Ovary (tissue), 3 donors: ENCODE data around the gene MAP3K10.

Experiments
- EP300 ChIP-seq: sonication (generic); formaldehyde crosslinking; IDR thresholded peaks from one replicate; pipeline ENCODE4 v1.6.1; 2017; ENCODE audit warnings: antibody characterized with exemption
- TF ChIP-seq, protein P1 (sequence below), 3 donors: fragments of 450-650 bp in 2 of 3; fragments of 200-600 bp in 1 of 3; IDR thresholded peaks; one replicate each; pipeline versions ENCODE4 v1.5.1 to v1.8.0; 2016 to 2022; ENCODE audit warnings: antibody characterized with exemption in 3 of 3, mild to moderate bottlenecking in 1 of 3
- donor health status: DM: no; HTN: no; CAD: no.

DNA sequence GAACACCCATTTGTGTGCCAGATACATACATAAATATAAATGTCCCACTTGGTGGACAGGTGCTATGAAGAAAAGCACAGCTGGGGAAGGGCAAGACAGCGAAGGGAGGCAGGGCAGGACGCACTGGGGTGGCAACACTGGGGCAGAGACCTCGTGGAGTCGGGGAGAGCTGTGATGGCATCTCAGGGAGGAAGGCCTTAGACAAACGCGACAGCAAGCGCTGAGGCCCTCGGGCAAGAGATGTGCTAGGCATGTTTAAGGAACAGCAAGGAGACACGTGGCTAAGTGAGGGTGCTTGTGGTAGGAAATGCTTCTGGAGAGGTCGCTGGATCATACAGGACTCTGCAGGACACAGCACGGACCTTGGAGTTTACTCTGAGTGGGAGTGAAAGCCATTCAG lies 58.6 kb downstream of the MAP3K10 start:
- TF ChIP-seq, protein P1, sequence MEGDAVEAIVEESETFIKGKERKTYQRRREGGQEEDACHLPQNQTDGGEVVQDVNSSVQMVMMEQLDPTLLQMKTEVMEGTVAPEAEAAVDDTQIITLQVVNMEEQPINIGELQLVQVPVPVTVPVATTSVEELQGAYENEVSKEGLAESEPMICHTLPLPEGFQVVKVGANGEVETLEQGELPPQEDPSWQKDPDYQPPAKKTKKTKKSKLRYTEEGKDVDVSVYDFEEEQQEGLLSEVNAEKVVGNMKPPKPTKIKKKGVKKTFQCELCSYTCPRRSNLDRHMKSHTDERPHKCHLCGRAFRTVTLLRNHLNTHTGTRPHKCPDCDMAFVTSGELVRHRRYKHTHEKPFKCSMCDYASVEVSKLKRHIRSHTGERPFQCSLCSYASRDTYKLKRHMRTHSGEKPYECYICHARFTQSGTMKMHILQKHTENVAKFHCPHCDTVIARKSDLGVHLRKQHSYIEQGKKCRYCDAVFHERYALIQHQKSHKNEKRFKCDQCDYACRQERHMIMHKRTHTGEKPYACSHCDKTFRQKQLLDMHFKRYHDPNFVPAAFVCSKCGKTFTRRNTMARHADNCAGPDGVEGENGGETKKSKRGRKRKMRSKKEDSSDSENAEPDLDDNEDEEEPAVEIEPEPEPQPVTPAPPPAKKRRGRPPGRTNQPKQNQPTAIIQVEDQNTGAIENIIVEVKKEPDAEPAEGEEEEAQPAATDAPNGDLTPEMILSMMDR (IDR thresholded peaks at IDR 0.05) = no peak
- TF ChIP-seq EP300 = no peak
